ENCODE measurements around the gene GJA1. TPM values are rescaled to one million over a fixed set of nuclear protein-coding genes. Genes with fewer than 3 reads are reported as not detected.
A peak's percentile ranks its signal among the peaks of the same experiment; 100 is the strongest.

Gene GJA1
- total and polyA plus RNA-seq, 8 donors, result 3.3 to 30.0 (median 6.6) TPM

DNA sequence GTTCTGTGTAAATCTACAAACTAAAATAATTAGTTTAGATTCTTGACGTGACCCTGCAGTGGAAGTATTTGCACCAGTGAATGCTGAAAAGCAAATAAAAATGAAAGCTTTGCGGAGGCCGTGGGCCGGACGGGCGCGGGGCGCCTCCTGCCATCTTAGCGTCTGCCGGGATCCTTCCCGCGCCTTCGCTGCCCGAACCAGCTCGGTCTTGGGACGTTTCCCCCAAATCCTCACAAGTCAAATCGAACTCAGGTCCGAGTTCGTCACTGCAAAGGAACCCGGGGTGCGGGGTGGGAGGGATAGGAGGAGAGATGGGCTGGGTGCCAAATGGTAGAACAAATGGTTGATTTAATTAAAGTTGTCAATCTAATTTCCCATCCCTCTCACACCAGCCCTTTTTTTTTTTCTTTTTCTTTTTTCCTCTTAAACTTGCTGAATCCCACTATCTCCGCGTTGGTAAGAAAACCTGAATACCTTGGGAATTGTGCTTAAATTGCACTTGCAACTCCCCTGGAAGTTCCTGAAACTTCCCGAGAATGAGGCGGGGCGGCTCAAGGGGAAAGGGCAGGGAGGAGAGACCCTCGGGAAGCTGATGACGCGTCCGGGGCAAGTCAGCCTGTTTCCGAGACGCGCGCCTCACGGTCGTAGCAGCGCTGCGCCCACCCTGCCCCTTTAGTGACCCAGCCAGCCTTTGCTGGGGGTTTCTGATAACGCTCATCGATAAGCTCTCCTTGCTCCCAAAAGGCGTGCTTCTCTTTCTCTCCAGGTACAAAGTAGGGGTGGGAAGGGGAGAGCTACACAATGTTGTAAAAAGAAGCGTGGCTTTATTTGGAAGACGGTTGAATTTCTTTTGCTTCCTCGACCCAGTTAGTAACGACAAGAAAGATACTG is 1.8 kb downstream of the GJA1 start:
- WGBS, 2 donors, result 1% methylated on average over 45 of the region's 45 CpGs
- peak overlapping the region; percentile 0 to 83 (median 65) for H3K27ac ChIP-seq
- peak overlapping the region; percentile 12 to 55 (median 44) for H3K4me3 ChIP-seq
- no peaks in the 10 kb centered on the region for H3K4me1 ChIP-seq
- H3K27me3 ChIP-seq, result no peaks in the 10 kb centered on the region
- no peak for TF ChIP-seq CTCF (IDR thresholded peaks at IDR 0.05)
- ATAC-seq (peak; percentile 62 to 71 (median 68)), FAIRE-seq (no peak), DNase-seq (peak; percentile 9 to 69 (median 40))
- H3K9me3 ChIP-seq, result no peaks in the 10 kb centered on the region
- intact Hi-C loops (cut with DNase I), result no loop called here
- no peaks in the 10 kb centered on the region for H3K36me3 ChIP-seq

- no peaks in the 10 kb centered on the region for H3K9me3 ChIP-seq
- intact Hi-C loops (cut with DNase I), result no loop called here
- FAIRE-seq (no peak), DNase-seq (peak in 3 of 6 donors; percentile 9 to 20 (median 14)), ATAC-seq (peak; percentile 38 to 62 (median 50))
- no peaks in the 10 kb centered on the region for H3K27me3 ChIP-seq
- no peak for TF ChIP-seq CTCF (IDR thresholded peaks at IDR 0.05)
- H3K27ac ChIP-seq, result peak overlapping the region; percentile 0 to 83 (median 65)
- no peaks in the 10 kb centered on the region for H3K4me1 ChIP-seq
- peak overlapping the region; percentile 12 to 55 (median 44) for H3K4me3 ChIP-seq
- no peaks in the 10 kb centered on the region for H3K36me3 ChIP-seq
- WGBS, 2 donors, result 19% methylated on average over 18 of the region's 18 CpGs
These were observed 2.6 kb downstream of the GJA1 start for GRCh38 chr6:121437851-121438651.

GRCh38 chr6:121438869-121439268 is 3.4 kb downstream of the GJA1 start:
- Histone ChIP-seq H3K4me1 (no peaks in the 10 kb centered on the region), H3K27me3 (no peaks in the 10 kb centered on the region), H3K9me3 (no peaks in the 10 kb centered on the region), H3K4me3 (no peak overlapping the region), H3K27ac (peak overlapping the region in 1 of 4 donors; percentile 71), H3K36me3 (no peaks in the 10 kb centered on the region)
- FAIRE-seq (no peak), ATAC-seq (no peak), DNase-seq (no peak)
- WGBS, 2 donors, result 74 to 88% methylated on average over 3 of the region's 3 CpGs
- intact Hi-C loops (cut with DNase I), result no loop called here
- TF ChIP-seq CTCF (IDR thresholded peaks at IDR 0.05), result no peak

DNA sequence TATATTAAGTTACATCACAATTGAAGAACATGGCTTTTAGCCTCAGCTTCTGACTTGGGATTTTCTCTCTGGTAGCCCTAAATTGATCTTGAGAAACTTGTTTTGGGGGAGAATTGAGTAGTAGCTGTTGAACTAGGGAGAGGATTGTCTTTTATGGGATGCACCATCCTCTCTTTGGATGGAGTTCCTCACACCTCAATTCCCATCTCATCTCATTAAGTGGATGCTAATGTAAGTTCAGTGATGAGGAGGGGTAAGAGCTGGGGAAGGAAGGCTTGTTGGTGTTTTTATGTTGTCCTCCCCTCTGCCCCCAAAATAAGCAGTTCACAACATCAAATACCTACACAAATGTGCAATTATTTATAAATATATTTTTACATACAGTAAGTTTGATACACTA is 4.0 kb downstream of the GJA1 start:
- no peak for FAIRE-seq
- no peaks in the 10 kb centered on the region for H3K27me3 ChIP-seq
- intact Hi-C loops (cut with DNase I), result no loop called here
- no peaks in the 10 kb centered on the region for H3K9me3 ChIP-seq
- ATAC-seq, result no peak
- no peak for TF ChIP-seq CTCF (IDR thresholded peaks at IDR 0.05)
- H3K27ac ChIP-seq, result no peak overlapping the region
- DNase-seq, result no peak
- no peaks in the 10 kb centered on the region for H3K36me3 ChIP-seq
- no peak overlapping the region for H3K4me3 ChIP-seq
- no peaks in the 10 kb centered on the region for H3K4me1 ChIP-seq
